GM18858 (cell line): Measurements from ENCODE around the gene SMIM12.

Experiments used
- ATAC-seq: cut with Tn5 transposase; IDR thresholded peaks from one replicate; pipeline ENCODE4 v1.9.1; 2021; ENCODE audit not compliant: unreplicated experiment

Gene SMIM12

DNA sequence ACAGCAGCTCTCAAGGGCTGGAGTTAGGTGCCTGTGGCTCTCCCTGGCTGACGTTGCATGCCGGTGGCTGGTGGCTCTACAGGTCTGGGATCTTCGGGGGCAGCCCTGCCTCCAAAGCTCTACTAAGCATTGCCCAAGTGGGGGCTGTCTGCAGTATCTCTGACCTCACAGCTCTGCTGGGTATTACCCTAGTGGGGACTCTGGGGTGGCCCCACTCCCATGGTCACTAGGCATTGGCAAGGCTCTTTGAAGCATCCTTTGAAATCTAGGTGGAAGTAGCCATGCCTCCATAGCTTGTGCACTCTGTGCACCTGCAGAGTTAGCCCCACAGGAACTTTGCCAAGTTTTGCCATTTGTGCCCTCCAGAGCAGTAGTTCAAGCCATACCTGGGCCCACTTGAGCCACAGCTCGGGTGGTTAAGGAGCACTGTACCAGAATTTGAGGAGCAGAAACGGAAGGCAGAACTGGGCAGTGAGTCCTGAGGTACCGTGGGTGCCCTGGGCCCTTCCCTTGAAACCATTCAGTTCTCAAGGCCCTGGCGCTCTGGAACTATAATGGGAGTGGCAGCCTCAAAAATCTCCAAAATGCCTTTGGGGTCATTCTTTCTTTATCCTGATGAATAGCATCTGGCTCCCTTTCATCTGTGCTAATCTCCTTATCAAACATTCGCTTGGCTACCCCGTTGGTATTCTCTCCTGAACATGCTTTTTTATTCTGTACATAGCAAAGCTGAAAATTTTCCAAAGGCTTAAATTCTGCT, 51.3 kb downstream of the SMIM12 start:
- ATAC-seq, result no peak

- no peak for ATAC-seq
Observed at GRCh38 chr1:34806396-34806795, 53.2 kb downstream of the SMIM12 start.

DNA sequence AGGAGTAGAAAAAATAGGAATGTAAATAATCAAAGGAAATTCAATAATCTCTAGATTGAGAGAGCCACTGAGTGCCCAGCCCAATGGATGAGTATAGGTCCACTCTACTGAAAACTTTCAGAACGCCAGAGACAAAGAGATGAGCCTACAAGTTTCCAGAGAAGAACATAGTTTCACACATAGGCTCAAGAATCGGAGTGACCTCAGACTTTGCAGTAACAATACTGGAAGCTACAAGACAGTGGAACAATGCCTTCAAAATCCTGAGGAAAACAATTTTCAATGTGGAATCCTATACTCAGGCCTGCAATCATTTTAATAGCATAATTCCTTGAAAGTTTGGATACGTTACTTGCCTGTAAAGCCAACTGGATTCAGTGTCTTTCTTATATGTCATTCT, 55.8 kb downstream of the SMIM12 start:
- no peak for ATAC-seq
